ENCODE results near the gene SIGLEC14.
"Not testable (repeated sequence)": the region's sequence is repeated elsewhere in the genome, so short reads cannot be mapped to it uniquely, and the experiment has no call there.

Gene SIGLEC14

DNA sequence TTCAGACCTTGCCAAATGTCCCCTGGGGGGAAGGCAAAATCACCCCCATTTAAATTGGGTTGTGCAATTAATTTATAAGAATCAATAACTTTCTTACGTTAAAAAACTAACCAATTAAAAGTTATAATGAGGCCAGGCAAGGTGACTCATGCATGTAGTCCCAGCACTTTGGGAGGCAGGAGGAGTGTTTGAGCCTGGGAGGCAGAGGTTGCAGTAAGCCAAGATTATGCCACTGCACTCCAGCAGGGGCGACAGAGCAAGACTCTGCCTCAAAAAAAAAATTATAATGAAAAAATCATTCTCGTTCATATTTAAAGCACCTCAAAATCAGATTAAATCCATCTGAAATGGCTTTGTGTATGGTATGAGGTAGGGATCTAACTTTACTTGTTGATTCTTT lies 18.4 kb upstream of the SIGLEC14 start:
- no peak for DNase-seq

DNA sequence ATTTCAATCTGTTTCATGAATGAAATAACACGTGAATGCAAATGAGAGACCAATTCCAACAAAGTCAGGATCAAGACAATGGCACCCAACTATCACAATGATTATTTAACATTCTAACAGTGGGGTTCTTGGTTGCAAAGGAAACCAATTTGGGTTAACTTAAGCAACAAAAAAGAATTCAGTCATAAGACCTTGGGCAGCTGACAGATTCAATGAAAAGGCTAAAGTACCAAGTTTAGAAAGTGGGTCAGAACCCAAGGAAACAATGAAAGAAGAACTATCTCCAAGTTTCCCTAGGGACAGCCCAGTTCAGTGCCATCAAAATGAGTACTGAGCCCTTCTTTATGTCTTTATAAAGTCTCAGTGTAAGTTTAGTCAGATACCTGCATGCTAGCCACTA lies 17.5 kb upstream of the SIGLEC14 start:
- DNase-seq = no peak

GRCh38 chr19:51663650-51664049 lies 17.0 kb upstream of the SIGLEC14 start:
- no peak for DNase-seq

- DNase-seq = peak in 1 of 2 experiments; percentile 2
These were observed 14.5 kb upstream of the SIGLEC14 start for GRCh38 chr19:51660975-51661600.

DNA sequence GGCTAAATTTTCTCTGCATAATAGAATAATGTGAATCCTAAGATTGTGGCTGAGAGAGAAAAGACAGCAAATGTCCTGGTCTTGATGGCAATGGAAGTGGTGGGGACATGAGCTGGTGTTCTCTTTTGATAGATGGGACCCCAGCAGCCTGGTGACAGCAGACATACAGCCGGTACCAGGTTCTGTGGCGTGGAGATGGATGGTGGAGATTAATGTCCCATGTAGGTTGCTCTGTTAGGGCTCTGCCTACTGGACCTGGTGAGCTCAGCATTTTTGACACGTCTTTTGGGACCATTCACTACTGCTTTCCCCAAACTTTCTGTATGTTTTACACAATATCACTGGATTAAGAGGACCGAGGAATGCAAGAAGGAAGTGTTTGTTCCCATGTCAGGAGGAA lies 8.2 kb upstream of the SIGLEC14 start:
- DNase-seq = no peak

- no peak for DNase-seq
These were observed 6.5 kb upstream of the SIGLEC14 start for GRCh38 chr19:51653162-51653561.

DNA sequence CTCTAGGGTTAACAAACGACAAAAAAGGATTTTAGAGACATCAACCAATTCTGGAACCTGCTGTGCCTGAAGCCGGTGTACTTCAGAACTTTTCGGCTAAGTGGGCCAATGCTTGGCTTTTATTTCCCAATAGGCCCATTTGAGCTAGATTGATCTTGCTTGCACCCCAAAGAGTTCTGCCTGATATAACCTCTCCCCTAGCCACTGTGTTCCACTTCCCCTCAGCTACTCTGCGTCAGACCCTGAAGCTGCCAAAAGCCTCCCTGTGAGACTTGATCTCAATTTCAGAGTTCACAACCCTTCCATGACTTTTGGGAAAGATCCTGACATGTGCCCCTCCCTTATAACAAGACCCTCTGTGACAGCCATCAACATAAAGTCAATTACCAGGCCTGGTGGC lies 5.6 kb upstream of the SIGLEC14 start:
- DNase-seq = no peak

DNA sequence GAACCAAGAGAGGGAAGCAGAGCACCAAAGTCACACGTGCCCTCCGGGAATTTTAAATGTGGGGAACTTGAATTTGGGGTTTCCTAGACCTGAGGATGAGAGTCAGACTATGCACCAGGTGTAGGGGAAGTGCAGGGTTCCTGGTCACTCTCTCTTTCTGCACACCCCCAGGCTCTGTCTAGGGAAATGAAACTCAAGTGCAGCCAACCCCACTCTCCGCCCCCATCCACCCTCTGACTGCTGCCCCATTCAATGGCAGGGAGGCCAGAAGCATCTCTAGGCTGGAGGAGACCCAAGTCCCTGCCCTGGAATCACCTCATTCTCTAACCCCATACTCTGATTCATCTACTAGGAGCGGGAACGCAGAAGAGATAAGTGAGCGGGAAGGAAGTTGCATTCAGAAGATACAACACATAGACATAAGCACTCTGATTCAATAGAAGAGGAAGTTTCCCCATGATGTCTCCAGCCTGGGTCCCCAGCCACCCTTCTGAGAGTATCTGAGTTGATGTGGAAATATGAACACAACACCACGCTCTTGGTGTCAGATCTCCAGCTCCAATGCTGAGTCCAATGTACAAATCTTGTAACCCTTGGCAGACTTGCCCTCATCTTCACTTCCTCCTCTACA lies 4.7 kb upstream of the SIGLEC14 start:
- no peak for DNase-seq

DNA sequence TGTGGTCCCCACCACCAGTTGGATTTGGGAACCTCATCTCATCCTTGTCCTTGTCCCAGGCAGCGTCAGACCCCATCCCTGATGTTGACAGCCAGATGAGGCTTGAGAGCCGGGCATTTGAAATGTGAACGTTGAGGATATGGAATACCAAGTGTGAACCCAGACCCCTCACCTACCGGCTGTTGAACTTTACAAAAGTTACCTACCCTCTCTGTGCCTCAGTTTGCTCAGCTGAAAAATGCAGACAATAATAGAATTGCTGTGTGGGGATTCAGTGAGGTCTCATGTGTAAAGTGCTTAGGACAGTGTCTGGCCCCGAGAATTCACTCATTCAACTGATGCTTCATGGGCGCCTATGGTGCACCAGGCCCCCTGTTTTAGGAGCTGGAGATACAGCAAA lies 693 bp upstream of the SIGLEC14 start:
- no peak for DNase-seq

- DNase-seq = no peak
These were observed 1.9 kb downstream of the SIGLEC14 start for GRCh38 chr19:51644636-51645271.

- no peak for DNase-seq
These were observed 5.0 kb downstream of the SIGLEC14 start for GRCh38 chr19:51641648-51642047.

DNA sequence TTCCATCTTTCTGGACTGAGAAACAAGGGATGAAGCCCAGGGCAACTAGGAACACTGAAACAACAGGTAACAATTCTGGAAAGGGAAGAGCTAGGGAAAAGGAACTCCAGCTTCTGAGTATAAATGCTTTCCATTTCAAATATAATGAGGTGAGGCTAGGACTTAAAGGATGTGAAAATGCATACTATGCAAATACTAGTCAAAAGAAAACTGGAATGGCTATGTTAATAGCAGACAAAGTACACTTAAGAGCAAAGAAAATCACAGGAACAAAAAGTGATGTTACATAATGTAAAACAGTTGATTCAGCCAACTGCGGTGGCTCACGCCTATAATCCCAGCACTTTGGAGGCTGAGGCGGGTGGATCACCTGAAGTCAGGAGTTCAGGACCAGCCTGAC lies 6.2 kb downstream of the SIGLEC14 start:
- DNase-seq = no peak

DNA sequence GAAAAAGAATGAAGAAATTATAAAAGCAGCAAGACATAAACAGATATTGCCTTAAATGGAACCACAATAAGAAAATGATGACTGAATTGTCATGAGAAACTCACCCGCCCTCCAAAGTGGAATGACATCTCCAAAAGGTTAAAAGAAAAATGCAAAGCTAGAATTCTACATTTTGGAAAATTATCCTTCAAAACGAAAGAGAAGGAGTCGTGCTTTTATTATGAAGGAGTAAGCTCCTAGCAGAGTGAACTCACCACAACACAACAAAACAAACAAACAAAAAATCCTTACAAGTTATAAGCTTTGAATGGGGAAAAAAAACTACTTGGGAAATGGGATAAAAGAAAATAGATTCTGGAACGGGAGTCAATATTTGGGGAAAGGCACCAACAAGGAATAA lies 6.7 kb downstream of the SIGLEC14 start:
- no peak for DNase-seq

- no peak for DNase-seq
These were observed 9.2 kb downstream of the SIGLEC14 start for GRCh38 chr19:51637362-51637978.

DNA sequence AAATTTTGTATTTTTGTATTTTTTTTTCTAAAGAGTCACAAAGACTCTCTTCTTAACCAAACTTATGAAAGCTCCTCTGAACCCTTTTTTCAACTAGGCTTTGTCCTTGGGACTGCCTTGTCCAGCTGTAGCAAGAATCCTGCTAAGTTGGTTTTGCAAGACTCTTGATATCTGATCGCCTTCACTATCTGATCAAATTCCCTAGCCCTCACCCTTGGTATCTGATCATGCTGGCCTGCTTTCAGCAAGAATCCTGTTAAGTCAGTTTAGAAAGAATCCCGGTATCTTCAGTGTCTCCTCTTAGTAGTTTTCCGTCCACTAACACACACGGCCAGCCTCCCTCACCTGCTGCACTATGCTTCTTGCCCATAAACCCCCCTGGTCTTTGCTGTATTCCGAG lies 14.5 kb downstream of the SIGLEC14 start:
- no peak for DNase-seq

- not testable (repeated sequence) for DNase-seq
These were observed 16.3 kb downstream of the SIGLEC14 start, which contains the start of gene SIGLEC5 for GRCh38 chr19:51630315-51630714. TSS of gene SIGLEC5 (minus strand) at chr19:51630401. CDS start at chr19:51630335, 66 bp downstream.

GRCh38 chr19:51628153-51628939 lies 18.3 kb downstream of the SIGLEC14 start:
- no peak for DNase-seq

GRCh38 chr19:51627491-51628138 lies 19.0 kb downstream of the SIGLEC14 start:
- no peak for DNase-seq

- DNase-seq = no peak
These were observed 19.9 kb downstream of the SIGLEC14 start for GRCh38 chr19:51626675-51627074.

DNA sequence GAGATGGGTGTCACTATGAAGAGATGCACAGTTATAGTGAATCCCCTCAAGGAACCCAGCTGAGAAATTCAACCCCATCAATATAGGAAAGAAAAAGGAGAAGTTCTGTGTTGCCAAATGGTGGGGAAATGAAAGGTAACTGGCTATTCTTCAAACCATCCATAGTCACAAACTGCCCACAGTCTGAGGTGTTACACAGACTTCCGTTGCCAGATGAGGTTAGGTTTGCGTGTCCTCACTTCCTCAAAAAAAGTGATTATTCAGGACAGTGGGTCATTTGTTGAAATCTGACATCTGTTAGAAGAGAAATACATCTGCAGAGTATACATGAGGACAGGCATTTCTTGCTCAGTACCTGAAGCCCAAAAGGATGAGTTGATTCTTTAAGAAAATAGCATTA lies 25.4 kb downstream of the SIGLEC14 start:
- DNase-seq = no peak

GRCh38 chr19:51615991-51616390 lies 30.6 kb downstream of the SIGLEC14 start:
- DNase-seq = no peak

- DNase-seq = no peak
These were observed 31.8 kb downstream of the SIGLEC14 start for GRCh38 chr19:51614789-51615188.

DNA sequence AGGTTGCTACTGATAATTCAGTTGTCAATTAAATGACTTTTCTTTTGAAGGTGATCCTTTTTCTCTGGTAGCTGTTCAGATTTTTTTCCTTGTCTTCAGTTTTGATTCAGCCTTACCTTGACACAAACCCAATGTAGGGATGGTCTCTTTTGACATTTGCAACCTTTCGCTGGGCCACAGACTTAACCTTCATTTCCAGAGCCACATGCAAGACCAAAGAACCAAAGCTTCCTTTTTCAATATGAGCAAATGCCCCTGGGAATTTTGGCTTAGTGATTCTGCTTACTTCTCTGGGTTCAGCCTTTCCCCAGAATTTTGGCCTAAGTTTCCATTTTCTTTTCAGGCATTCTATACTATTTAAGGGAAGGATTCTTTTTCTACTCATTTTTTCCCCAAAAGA lies 36.0 kb downstream of the SIGLEC14 start:
- DNase-seq = no peak

All from NCI-H2081 (cell line).